NCI-H2107 treated with DMSO at 0.1 percent for 48 hours (cell line): ENCODE data around the gene BCKDHA.
"Not testable (repeated sequence)": the region's sequence is repeated elsewhere in the genome, so short reads cannot be mapped to it uniquely, and the experiment has no call there.

Experiments
- DNase-seq: peaks from one replicate; lab custom pipeline; 2025; ENCODE audit not compliant: unreplicated experiment; lab: John Stamatoyannopoulos, UW

Gene BCKDHA

DNA sequence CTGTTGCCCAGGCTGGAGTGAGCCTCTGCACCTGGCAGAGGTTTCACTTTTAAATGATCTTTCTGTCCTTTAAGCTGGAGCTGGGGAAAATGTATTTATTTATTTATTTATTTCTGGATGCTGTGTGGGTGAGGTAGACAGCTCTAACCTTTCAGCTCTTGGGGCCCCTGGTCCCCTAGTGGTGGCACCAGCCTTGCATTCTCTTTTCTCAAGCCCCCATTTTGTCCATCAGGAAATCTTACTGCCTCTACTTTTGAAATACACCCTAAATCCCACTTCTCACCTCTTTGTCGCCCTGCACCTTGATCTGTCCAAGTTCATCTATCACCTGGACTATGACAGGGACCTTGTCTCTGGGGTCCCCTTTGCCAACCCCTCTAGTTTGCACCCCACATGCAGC, 31.5 kb upstream of the BCKDHA start:
- DNase-seq, result no peak

DNA sequence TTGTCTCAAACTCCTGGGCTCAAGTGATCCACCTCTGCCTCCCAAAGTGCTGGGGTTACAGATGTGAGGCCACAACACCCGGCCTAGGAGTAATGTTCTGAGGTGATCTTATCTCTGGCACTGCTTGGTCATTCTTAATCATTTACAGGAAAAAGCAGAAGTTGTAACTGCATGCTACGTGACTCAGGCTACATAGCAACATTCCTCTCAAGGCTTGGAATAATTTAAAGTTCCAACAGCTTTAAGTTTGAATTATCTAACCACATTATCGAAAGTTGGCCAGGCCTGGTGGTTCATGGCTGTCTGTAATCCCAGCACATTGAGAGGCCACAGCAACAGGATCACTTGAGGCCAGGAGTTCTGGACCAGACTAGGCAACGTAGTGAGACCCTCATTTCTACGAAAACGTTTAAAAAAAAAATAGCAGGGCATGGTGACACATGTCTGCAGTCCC, 29.7 kb upstream of the BCKDHA start:
- no peak for DNase-seq

DNA sequence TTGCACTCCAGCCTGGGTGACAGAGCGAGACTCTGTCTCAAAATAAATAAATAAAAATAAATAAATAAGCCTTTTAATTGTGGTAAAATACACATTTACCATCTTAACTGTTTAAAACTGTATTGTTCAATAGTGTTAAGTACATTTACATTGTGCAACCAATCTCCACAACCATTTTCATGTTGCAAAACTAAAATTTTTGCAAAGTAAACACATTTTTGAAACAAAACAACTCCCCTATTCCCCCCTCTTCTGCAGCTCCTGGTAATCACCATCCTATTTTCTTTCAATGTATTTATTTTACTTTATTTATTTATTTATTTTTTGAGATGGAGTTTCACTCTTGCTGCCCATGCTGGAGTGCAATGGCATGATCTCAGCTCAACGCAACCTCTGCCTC, 27.8 kb upstream of the BCKDHA start:
- no peak for DNase-seq

DNA sequence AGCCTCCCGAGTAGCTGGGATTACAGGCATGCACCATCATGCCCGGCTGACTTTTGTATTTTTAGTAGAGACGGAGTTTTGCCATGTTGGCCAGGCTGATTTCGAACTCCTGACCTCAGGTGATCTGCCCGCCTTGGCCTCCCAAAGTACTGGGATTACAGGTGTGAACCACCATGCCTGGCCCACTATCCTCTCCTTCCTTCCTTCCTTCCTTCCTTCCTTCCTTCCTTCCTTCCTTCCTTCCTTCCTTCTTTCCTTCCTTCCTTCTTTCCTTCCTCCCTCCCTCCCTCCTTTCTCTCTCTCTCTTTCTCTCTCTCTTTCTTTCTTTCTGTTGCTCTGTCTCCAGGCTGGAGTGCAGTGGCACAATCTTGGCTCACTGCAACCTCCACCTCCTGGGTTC, 26.5 kb upstream of the BCKDHA start:
- not testable (repeated sequence) for DNase-seq

DNA sequence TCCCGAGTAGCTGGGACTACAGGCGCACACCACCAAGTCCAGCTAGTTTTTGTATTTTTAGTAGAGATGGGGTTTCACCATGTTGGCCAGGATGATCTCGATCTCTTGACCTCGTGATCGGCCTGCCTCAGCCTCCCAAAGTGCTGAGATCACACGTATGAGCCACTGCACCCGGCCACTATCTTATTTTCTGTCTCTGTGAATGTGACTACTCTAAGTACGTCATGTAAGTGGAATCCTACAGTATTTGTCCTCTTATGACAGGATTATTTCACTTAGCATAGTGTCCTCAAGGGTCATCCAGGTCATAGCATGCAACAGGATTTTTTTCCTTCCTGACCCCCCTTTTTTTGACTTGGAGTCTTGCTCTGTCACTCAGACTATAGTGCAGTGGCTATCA, 26.1 kb upstream of the BCKDHA start:
- DNase-seq, result no peak

DNA sequence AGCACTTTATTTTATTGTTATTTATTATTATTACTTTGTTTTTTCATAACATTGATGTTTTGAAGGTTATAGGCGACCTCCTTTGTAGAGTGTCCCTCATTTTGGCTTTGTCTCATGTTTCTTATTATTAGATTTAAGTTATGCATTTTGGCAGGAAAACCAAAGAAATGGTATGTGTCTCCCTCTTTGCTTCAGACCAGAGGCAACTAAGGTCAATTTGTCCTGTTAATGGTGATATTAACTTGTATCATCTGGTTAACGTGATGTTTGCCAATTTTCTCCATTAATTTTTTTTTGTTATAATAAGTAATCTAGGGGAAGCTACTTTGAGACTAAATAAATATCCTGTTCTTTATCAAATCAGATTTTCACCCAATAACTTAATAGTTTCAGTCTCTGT, 25.1 kb upstream of the BCKDHA start:
- no peak for DNase-seq

DNA sequence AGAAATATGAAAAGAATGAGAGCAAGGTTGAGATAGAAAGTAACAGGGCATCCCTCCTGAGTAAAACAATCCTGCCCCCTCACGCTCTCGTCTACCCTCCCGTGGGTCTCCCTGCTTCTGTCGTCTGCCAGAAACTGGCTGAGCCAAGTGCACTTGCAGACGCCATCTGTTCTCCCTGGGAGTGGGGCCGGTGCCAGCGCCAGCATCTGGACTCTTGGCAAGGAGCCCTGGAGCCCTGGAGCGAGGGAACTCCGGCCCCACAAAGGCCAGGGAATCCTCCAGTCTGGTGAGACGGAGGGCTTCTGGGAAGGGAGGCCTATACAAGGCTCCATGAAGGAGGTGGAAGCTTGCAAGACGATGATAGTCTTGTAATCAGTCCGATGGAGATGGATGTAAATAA, 23.6 kb upstream of the BCKDHA start:
- peak; percentile 71 for DNase-seq

DNA sequence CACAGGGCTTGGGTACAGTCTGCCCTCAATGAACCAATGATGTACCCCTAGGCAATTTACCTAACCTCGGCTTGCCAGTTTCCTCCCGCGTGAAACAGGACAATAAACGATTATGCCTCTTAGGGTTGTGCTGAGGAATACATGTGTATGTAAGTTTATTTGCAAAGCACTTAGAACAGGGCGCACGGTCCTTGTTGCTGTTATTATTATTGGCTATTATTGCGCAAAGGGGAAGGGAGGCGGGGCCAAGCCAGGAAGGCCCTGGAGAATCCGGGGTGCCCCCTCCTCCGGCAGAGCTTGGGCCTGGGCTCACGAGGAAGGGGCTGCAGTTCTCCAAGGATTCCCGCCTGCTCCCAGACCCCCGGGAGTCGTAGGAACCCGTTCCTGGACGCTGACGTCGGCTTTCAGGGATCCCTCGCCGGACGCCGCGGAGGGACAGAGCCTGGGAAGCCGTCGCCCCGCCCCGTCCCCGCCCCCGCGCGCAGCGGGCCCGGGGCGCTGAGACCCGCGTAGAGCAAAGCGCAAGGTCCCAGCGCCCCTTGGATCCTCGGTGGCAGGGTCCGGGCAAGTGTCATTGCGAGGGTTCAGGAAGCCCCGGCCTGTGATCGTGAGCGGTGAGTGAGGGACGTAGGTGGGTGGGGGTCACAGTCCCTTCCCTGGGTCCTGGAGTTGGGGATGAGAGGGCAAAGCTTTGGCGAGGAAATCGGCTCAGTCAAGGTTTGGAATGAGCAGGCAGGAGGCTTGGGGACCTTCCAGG, 21.2 kb upstream of the BCKDHA start, which contains the start of gene TMEM91:
TSS of gene TMEM91 (plus strand) at position 293 of the 757 bp plus-strand sequence. CDS start 1,777 bp downstream, outside the sequence.
- no peak for DNase-seq

DNA sequence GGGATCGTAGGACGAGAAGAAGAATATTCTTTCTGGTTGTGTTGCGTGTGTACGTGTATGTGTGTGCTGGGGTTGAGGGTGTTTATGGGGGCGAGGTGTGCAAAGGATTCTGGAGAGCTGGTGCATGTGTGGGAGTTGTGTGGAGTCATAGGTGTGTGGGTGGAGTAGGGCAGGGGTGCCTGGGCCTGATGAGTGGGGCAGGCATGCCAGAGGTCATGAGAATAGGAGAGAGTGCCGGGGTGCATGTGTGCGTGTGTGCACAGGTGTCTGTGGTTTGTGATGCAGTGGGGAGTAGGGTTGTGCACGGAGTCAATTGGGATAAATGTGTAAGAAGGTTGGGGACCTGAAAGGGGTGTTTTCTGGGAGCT, 20.6 kb upstream of the BCKDHA start:
- no peak for DNase-seq

DNA sequence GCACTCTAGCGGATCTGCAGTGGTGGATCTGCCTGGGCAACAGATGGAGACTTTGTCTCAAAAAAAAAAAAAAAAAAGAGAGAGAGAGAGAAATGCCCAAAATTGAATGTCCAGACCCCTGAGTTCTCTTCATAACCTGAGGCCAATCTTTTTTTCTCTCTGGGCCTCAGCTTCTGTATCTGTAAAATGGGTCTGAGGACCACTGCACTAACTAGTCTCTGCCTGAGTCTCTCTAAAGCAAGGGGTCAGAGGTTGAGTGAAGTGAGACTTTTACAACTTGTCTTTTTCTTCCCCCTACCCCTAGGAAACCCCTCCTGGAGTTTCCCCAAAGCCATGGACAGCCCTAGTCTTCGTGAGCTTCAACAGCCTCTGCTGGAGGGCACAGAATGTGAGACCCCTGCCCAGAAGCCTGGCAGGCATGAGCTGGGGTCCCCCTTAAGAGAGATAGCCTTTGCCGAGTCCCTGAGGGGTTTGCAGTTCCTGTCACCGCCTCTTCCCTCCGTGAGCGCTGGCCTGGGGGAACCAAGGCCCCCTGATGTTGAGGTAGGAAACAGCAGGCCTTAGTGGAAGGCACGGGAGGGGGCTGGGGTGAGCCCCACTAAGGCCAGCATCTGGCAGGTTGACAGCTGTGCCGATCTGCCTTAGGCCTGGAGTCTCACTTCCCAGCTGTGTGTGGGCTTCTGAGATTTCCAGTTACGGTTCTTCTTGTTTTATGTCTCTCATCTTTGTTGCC, 19.5 kb upstream of the BCKDHA start:
- DNase-seq, result no peak

DNA sequence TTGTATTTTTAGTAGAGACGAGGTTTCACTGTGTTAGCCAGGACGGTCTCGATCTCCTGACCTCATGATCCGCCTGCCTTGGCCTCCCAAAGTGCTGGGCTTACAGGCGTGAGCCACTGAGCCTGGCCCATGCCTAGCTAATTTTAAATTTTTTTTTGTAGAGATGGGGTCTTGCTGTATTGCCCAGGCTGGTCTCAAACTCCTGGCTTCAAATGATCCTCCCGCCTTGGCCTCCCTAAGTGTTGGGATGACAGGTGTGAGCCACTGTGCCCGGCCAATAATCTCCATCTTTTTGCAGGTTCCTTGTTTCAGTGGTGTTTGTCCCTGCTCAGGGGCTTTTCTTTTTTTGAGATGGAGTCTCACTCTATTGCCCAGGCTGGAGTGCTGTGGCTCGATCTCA, 16.1 kb upstream of the BCKDHA start:
- not testable (repeated sequence) for DNase-seq

DNA sequence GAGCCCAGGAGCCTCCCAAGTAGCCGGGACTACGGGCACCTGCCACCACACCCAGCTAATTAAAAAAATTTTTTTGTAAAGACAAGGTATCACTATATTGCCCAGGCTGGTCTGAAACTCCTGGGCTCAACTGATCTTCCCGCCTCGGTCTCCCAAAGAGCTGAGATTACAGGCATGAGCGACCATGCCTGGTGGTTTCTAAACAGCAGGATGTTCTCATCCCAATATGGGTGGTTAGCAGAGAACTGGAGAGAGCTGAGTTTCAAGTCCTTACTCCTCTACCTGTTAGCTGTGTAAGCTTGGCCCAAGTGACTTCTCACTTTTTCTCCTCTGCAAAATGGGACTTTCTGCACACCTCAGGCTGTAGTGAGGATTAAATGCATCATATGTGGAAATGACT, 13.3 kb upstream of the BCKDHA start:
- no peak for DNase-seq

DNA sequence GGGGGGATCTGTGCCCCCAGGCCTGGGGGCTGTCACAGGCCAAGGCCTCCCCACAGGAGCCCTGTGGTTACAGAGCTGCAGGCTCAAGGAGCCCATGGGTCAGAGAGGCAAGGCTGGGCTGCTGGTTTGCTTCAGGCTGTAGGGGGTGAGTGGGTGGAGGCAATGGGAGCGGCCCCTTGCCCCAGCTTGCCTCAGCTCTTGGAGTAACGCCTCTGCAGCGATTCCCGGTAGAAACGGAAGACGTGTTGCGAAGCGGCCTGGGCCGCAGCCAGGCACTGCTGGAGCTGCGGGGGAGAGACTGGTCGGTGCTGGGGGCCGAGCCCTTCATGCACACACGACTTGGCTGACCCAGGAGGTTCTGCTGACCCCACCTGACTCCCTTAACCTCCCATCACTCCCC, 11.2 kb upstream of the BCKDHA start:
- no peak for DNase-seq

DNA sequence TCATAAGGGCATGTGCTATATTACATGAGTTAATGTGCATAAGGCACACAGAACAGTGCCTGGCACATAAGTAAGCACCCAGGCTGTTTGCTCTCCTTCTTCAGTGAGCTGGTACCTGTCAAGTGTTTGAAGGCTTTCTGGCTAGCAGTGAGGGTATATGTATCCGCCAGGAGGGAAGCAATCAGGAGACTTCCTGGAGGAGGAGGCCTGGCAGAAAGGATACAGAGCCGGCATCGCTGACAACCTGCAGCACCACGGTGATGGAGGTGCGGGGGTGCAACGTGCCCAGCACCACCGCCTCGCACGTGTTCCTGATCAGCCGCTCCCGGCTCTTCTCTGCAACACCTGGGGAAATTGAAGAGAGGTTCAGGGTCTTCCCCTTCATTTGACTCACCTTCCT, 6.0 kb upstream of the BCKDHA start:
- no peak for DNase-seq

DNA sequence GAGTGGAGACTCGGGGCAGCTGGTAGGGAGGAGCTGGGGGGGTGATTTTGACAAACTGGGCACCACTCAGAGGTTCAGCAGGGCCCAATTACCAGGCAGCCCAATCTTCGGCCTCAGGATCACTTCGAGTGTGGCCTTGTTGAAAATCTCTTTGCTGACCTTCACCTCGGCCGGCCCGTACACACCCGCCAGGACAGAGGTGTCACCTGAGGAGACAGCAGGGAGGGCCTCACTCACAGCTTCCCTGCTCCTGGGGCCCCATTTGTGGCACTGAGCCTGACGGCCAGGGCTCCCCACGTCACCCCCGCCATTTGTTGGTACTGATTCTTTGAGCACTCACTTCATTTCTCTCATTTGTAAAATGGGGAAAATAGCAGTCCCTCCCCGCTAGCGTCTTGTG, 4.8 kb upstream of the BCKDHA start:
- no peak for DNase-seq

DNA sequence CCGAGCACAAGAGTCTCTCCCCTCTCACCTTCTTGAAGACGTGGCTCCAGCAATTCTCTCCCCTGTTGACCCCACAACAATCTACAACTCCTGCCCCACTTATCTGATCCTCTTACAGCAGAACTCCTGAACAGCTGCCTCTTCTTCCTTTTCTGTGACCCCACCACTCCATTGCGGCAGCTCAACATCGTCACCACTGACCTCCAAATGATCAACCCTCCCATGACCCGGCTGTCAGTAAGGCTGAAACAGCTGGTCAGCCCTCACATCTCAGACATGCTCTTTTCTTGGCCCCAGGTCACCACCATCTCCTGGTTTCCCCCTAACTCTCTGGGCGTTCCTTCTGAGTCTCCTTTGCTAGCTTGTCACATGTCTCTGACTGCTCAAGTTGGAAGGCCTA, 2.3 kb upstream of the BCKDHA start:
- no peak for DNase-seq

DNA sequence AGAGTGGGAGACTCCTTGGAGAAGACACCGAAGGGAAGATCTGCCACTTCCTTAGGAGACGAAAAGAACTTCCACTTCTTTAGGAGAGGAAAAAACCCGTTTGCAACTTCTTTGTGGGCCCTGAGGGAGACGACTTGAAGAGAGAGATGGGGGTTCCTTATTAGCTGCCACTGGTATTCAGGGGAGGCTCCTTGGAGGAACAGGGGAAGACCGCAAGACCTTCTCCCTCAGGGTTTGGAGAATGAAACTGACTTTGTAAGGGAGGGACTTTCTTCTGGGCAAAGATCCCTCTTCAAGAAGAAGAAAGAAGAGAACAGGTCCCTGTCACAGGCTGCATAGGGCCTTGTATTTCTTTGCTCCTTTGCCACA, 416 bp downstream of the BCKDHA start:
- DNase-seq, result no peak

DNA sequence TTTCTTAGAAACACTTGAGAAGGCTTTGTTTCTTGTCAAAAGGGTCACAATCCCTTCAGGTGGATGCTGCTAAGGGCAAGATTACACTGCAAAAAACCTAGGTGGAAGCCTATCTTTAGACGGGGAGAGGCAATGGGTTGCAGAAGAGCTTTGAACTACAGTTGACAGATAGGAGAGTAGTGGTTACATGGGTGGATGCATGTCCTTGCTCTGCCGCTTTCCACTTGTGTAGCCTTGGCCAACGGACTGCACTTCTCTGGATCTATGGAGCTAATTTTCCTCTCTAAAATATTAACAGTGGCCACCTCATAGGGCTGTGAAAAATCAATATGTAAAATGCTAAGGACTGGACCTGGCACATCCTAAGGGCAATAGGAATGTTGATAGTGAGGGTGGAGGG, 980 bp downstream of the BCKDHA start:
- no peak for DNase-seq

DNA sequence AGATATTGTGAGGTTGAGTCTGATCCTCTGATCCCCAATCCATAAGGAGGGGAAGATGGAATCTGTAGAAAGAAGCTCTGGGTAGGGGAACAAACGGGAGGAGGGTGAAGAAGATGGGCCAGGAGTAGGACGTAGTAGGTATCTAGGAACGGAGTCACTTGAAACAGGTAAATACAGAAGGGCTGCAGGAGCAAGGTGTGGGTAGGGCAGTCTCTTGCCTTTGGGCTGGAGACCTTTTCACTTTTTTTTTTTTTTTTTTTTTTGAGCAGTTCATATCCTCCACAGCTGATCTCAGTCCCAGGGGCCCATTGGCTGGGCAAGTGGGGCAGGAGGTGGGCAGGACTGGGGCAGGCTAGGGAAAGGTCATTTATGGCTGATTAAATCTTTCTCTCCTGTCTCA, 1.5 kb downstream of the BCKDHA start:
- no peak for DNase-seq

DNA sequence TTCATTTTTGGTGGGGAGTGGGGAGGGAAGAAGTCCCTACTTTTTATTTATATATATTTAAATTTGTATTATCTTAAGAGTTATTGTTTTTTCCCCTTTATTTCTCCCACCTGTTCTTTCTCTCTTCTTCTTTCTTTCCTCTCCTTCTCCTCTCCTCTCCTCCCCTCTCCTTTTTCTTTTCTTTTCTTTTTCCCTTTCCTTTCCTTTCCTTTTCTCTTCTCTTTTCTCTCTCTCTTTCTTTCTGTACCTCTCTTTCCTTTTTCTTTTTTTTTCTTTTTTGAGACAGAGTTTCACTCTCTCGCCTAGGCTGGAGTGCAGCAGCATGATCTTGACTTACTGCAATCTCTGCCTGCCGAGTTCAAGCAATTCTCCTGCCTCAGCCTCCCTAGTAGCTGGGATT, 1.9 kb downstream of the BCKDHA start:
- DNase-seq, result no peak

DNA sequence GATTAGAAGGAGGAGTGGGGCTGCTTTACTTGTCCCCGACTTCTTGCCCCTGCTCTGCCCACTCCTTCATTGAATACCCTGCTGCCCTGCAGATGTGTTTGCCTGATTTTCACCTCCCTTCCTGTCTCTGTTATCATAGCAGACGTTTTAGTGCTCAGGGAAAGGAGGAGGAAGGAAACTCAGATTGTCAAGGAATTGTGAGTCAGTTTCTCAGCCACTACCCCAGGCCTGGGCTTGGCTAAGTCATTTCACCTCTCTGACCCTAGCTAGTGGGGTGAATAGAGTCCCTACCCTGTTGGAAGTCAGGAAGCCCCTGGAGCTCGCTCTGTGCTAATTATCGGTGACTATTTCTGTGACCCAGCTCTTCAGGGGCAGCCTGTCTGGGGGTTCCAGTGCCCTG, 3.9 kb downstream of the BCKDHA start:
- no peak for DNase-seq

DNA sequence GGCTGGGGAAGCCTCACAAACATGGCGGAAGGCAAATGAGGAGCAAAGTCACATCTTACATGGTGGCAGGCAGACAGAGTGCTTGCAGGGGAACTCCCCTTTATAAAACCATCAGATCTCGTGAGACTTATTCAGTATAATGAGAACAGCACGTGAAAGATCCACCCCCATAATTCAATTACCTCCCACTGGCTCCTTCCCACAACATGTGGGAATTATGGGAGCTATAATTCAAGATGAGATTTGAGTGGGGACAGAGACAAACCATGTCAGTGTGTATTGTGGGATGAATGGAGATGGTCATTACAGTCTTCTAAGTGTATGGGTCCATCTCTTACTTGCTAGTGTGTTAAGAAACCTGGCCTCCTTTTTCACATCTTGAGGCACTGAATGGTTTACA, 4.4 kb downstream of the BCKDHA start:
- no peak for DNase-seq
